Duodenal mucosa (tissue), 2 donors: ENCODE measurements around the gene REC8.
A peak's percentile ranks its signal among the peaks of the same experiment; 100 is the strongest.

Experiments
- H3K27ac ChIP-seq: one replicate; pipeline ENCODE4 v1.7.0; 2013; ENCODE audit warnings: low read depth, low read length
- H3K27me3 ChIP-seq, 2 donors: one replicate each; pipeline ENCODE4 v1.7.0; 2013; ENCODE audit warnings: low read length in 2 of 2, control low read depth in 1 of 2; ENCODE audit not compliant: insufficient read depth in 2 of 2, control insufficient read depth in 1 of 2
- H3K36me3 ChIP-seq, 2 donors: one replicate each; pipeline ENCODE4 v1.7.0; 2013; ENCODE audit warnings: low read length in 2 of 2, control low read depth in 1 of 2; ENCODE audit not compliant: insufficient read depth in 2 of 2, control insufficient read depth in 1 of 2
- H3K4me1 ChIP-seq, 2 donors: one replicate each; pipeline ENCODE4 v1.7.0; 2013; ENCODE audit warnings: low read length in 2 of 2, control low read depth in 1 of 2; ENCODE audit not compliant: insufficient read depth in 2 of 2, control insufficient read depth in 1 of 2
- H3K4me3 ChIP-seq, 2 donors: one replicate each; pipeline ENCODE4 v1.7.0; 2013; ENCODE audit warnings: low read length in 2 of 2, low read depth in 1 of 2
- H3K9ac ChIP-seq, 2 donors: one replicate each; pipeline ENCODE4 v1.7.0; 2013; ENCODE audit warnings: low read length in 2 of 2, low read depth in 1 of 2
- H3K9me3 ChIP-seq, 2 donors: one replicate each; pipeline ENCODE4 v1.7.0; 2013; ENCODE audit warnings: low read length in 2 of 2, control low read depth in 1 of 2; ENCODE audit not compliant: control insufficient read depth in 1 of 2

The REC8 gene

GRCh38 chr14:24146978-24147760, 24.7 kb upstream of the REC8 start, which contains the start of gene RNF31:
Gene RNF31 (plus strand): TSS chr14:24147498. CDS start chr14:24147699, 201 bp downstream.
- Histone ChIP-seq H3K4me3 (peak within 1 kb of the TSS; percentile 77 to 100), H3K27me3 (no peaks in the 10 kb centered on the region), H3K4me1 (peaks cover 47% of the 10 kb centered on the region in 2 donors), H3K9ac (peak within 1 kb of the TSS; percentile 94 to 95), H3K9me3 (no peaks in the 10 kb centered on the region), H3K27ac (peak within 1 kb of the TSS; percentile 94), H3K36me3 (peaks cover 41 to 57% of the 10 kb centered on the region in 2 donors)

- Histone ChIP-seq H3K27me3 (no peaks in the 10 kb centered on the region), H3K9me3 (no peaks in the 10 kb centered on the region), H3K36me3 (peaks cover 41 to 60% of the 10 kb centered on the region in 2 donors), H3K27ac (peak overlapping the region; percentile 46), H3K4me1 (peaks cover 41 to 43% of the 10 kb centered on the region in 2 donors), H3K4me3 (peak overlapping the region; percentile 77 to 100), H3K9ac (peak overlapping the region; percentile 84 to 94)
These were observed 24.0 kb upstream of the REC8 start for GRCh38 chr14:24147761-24148428.

GRCh38 chr14:24149302-24149969, 22.4 kb upstream of the REC8 start:
- peaks cover 26 to 28% of the 10 kb centered on the region in 2 donors for H3K4me1 ChIP-seq

DNA sequence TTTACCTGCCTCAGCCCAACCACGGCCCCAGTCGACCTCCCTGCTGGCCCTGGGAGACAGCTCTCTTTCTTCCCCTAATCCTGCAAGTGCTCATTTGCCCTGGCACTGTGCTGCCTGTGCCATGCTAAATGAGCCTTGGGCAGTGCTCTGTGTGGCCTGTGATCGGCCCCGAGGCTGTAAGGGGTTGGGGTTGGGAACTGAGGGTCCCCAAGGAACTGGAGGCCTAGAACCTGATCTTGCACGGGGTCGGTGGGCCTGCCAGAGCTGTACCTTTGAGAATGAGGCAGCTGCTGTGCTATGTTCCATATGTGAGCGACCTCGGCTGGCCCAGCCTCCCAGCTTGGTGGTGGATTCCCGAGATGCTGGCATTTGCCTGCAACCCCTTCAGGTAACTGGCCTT, 21.8 kb upstream of the REC8 start:
- H3K27me3 ChIP-seq = no peaks in the 10 kb centered on the region
- peaks cover 30 to 47% of the 10 kb centered on the region in 2 donors for H3K36me3 ChIP-seq
- no peak overlapping the region for H3K27ac ChIP-seq
- no peaks in the 10 kb centered on the region for H3K9me3 ChIP-seq
- peaks cover 20 to 21% of the 10 kb centered on the region in 2 donors for H3K4me1 ChIP-seq
- peak overlapping the region in 1 of 2 donors; percentile 16 for H3K9ac ChIP-seq
- no peak overlapping the region for H3K4me3 ChIP-seq

More at GRCh38 chr14:24149302-24149969, 22.4 kb upstream of the REC8 start:
- Histone ChIP-seq H3K4me3 (no peak overlapping the region), H3K27ac (no peak overlapping the region), H3K27me3 (no peaks in the 10 kb centered on the region), H3K36me3 (peaks cover 31 to 47% of the 10 kb centered on the region in 2 donors), H3K9ac (peak overlapping the region in 1 of 2 donors; percentile 16), H3K9me3 (no peaks in the 10 kb centered on the region)

- H3K4me3 ChIP-seq = no peak overlapping the region
- H3K27me3 ChIP-seq = no peaks in the 10 kb centered on the region
- no peaks in the 10 kb centered on the region for H3K9me3 ChIP-seq
- no peak overlapping the region for H3K27ac ChIP-seq
- H3K4me1 ChIP-seq = peaks cover 15 to 16% of the 10 kb centered on the region in 2 donors
- peaks cover 35 to 52% of the 10 kb centered on the region in 2 donors for H3K36me3 ChIP-seq
- H3K9ac ChIP-seq = no peak overlapping the region
These were observed 21.3 kb upstream of the REC8 start for GRCh38 chr14:24150567-24150966.

DNA sequence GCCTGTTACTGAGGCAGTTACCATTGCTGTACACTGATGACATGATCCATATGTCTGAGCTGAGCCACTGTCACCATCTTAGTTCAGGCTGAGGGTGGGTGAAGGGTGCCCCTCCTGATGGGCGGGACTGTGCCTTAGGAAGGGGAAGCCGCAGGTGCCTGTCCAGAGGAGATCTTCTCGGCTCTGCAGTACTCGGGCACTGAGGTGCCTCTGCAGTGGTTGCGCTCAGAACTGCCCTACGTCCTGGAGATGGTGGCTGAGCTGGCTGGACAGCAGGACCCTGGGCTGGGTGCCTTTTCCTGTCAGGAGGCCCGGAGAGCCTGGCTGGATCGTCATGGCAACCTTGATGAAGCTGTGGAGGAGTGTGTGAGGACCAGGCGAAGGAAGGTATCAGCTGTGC, 20.9 kb upstream of the REC8 start:
- Histone ChIP-seq H3K27me3 (no peaks in the 10 kb centered on the region), H3K4me1 (peaks cover 11 to 12% of the 10 kb centered on the region in 2 donors), H3K9me3 (no peaks in the 10 kb centered on the region), H3K36me3 (peaks cover 39 to 56% of the 10 kb centered on the region in 2 donors), H3K27ac (no peak overlapping the region), H3K9ac (no peak overlapping the region), H3K4me3 (no peak overlapping the region)

GRCh38 chr14:24151404-24152080, 20.3 kb upstream of the REC8 start:
- Histone ChIP-seq H3K9me3 (no peaks in the 10 kb centered on the region), H3K4me1 (peaks cover 11 to 12% of the 10 kb centered on the region in 2 donors), H3K27me3 (no peaks in the 10 kb centered on the region), H3K4me3 (no peak overlapping the region), H3K36me3 (peaks cover 40 to 62% of the 10 kb centered on the region in 2 donors), H3K27ac (no peak overlapping the region), H3K9ac (no peak overlapping the region)

DNA sequence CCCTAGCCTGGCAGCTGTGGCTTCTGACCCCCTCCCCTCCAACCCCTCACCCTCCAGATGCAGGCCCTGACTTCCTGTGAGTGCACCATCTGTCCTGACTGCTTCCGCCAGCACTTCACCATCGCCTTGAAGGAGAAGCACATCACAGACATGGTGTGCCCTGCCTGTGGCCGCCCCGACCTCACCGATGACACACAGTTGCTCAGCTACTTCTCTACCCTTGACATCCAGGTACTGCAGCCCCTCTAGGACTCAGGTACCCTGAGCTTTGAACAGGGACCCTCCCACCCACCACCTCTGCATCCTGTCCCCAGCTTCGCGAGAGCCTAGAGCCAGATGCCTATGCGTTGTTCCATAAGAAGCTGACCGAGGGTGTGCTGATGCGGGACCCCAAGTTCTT, 16.8 kb upstream of the REC8 start:
- Histone ChIP-seq H3K9me3 (no peaks in the 10 kb centered on the region), H3K27ac (no peak overlapping the region), H3K27me3 (no peaks in the 10 kb centered on the region), H3K4me1 (no peaks in the 10 kb centered on the region), H3K4me3 (no peak overlapping the region), H3K9ac (no peak overlapping the region), H3K36me3 (peaks cover 51 to 76% of the 10 kb centered on the region in 2 donors)

DNA sequence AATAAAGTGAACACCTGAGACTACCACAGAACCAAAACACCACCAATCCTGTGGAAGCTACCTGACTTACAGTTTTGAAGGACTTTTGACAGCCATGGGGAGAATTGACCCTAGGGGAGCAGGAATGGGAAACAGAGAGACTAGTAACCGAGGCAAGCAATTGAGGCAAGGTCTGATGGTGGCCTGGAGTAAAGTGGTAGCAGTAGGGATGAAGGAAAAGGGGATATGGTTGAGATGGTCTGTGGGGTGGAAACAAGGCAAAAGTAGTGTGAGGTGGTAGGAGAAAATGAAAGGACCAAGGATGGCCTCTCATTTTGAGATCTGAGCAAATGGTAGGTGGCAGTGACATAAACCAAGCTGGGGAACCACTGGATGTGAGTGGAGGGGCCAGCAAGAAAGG, 15.0 kb upstream of the REC8 start:
- no peaks in the 10 kb centered on the region for H3K9me3 ChIP-seq
- H3K9ac ChIP-seq = no peak overlapping the region
- H3K36me3 ChIP-seq = peaks cover 43 to 64% of the 10 kb centered on the region in 2 donors
- H3K27ac ChIP-seq = no peak overlapping the region
- H3K4me1 ChIP-seq = peaks cover 9 to 10% of the 10 kb centered on the region in 2 donors
- H3K4me3 ChIP-seq = no peak overlapping the region
- H3K27me3 ChIP-seq = no peaks in the 10 kb centered on the region
